ENCODE results near the gene SLC22A31.

Gene SLC22A31

GRCh38 chr16:89175280-89176146, 24.8 kb downstream of the SLC22A31 start:
- Histone ChIP-seq H3K27ac (no peak overlapping the region), H3K36me3 (no peaks in the 10 kb centered on the region), H3K4me1 (ENCODE audit: control insufficient read depth in 1 of 2, insufficient read depth in 1 of 2, low read depth in 1 of 2, low read length in 1 of 2) (peaks cover 6 to 13% of the 10 kb centered on the region in 2 experiments), H3K27me3 (peaks cover 54% of the 10 kb centered on the region), H3K9me3 (no peaks in the 10 kb centered on the region), H3K4me3 (ENCODE audit: low read depth in 1 of 2, low read length in 1 of 2) (no peak overlapping the region)
- TF ChIP-seq CTCF (IDR thresholded peaks at IDR 0.05), result no peak

- Histone ChIP-seq H3K36me3 (no peaks in the 10 kb centered on the region), H3K27me3 (peaks cover 60% of the 10 kb centered on the region), H3K27ac (no peak overlapping the region), H3K9me3 (no peaks in the 10 kb centered on the region), H3K4me3 (ENCODE audit: low read depth in 1 of 2, low read length in 1 of 2) (no peak overlapping the region), H3K4me1 (ENCODE audit: control insufficient read depth in 1 of 2, insufficient read depth in 1 of 2, low read depth in 1 of 2, low read length in 1 of 2) (peaks cover 6 to 15% of the 10 kb centered on the region in 2 experiments)
- no peak for TF ChIP-seq CTCF (IDR thresholded peaks at IDR 0.05)
Observed at GRCh38 chr16:89174877-89175276, 25.5 kb downstream of the SLC22A31 start.

- H3K27me3 ChIP-seq, result peaks cover 66% of the 10 kb centered on the region
Observed at GRCh38 chr16:89174055-89174827, 26.1 kb downstream of the SLC22A31 start.

GRCh38 chr16:89173174-89173921, 27.0 kb downstream of the SLC22A31 start:
- no peak for TF ChIP-seq CTCF (IDR thresholded peaks at IDR 0.05)
- H3K36me3 ChIP-seq, result no peaks in the 10 kb centered on the region
- no peaks in the 10 kb centered on the region for H3K9me3 ChIP-seq
- H3K27me3 ChIP-seq, result peaks cover 74% of the 10 kb centered on the region
- H3K4me1 ChIP-seq (ENCODE audit: control insufficient read depth in 1 of 2, insufficient read depth in 1 of 2, low read depth in 1 of 2, low read length in 1 of 2), result peaks cover 6 to 15% of the 10 kb centered on the region in 2 experiments
- no peak overlapping the region for H3K27ac ChIP-seq
- no peak overlapping the region for H3K4me3 ChIP-seq (ENCODE audit: low read depth in 1 of 2, low read length in 1 of 2)

More at GRCh38 chr16:89174055-89174827, 26.1 kb downstream of the SLC22A31 start:
- no peak overlapping the region for H3K4me3 ChIP-seq (ENCODE audit: low read depth in 1 of 2, low read length in 1 of 2)
- no peak overlapping the region for H3K27ac ChIP-seq
- no peaks in the 10 kb centered on the region for H3K36me3 ChIP-seq
- peaks cover 6 to 15% of the 10 kb centered on the region in 2 experiments for H3K4me1 ChIP-seq (ENCODE audit: control insufficient read depth in 1 of 2, insufficient read depth in 1 of 2, low read depth in 1 of 2, low read length in 1 of 2)
- no peaks in the 10 kb centered on the region for H3K9me3 ChIP-seq
- TF ChIP-seq CTCF (IDR thresholded peaks at IDR 0.05), result no peak

GRCh38 chr16:89172528-89173173, 27.7 kb downstream of the SLC22A31 start:
- no peak for TF ChIP-seq CTCF (IDR thresholded peaks at IDR 0.05)
- H3K27ac ChIP-seq, result no peak overlapping the region
- no peaks in the 10 kb centered on the region for H3K9me3 ChIP-seq
- H3K36me3 ChIP-seq, result no peaks in the 10 kb centered on the region
- H3K27me3 ChIP-seq, result peaks cover 74% of the 10 kb centered on the region
- H3K4me1 ChIP-seq (ENCODE audit: control insufficient read depth in 1 of 2, insufficient read depth in 1 of 2, low read depth in 1 of 2, low read length in 1 of 2), result peaks cover 6 to 17% of the 10 kb centered on the region in 2 experiments
- H3K4me3 ChIP-seq (ENCODE audit: low read depth in 1 of 2, low read length in 1 of 2), result no peak overlapping the region
